HG03521 (cell line): ENCODE results near the gene RPS6KA5.
"Not testable (repeated sequence)": the region's sequence is repeated elsewhere in the genome, so short reads cannot be mapped to it uniquely, and the experiment has no call there.

Source experiments
- ATAC-seq: cut with Tn5 transposase; IDR thresholded peaks from one replicate; pipeline ENCODE4 v1.9.1; 2021; ENCODE audit warnings: mild to moderate bottlenecking, moderate library complexity; ENCODE audit not compliant: unreplicated experiment

RPS6KA5 gene

GRCh38 chr14:90990141-90990540 lies 70.3 kb downstream of the RPS6KA5 start:
- no peak for ATAC-seq

GRCh38 chr14:90987140-90987539 lies 73.3 kb downstream of the RPS6KA5 start:
- no peak for ATAC-seq

- no peak for ATAC-seq
Observed at GRCh38 chr14:90986510-90986909, 73.9 kb downstream of the RPS6KA5 start.

GRCh38 chr14:90985601-90986242 lies 74.7 kb downstream of the RPS6KA5 start:
- peak; percentile 78 for ATAC-seq

GRCh38 chr14:90983560-90983959 lies 76.9 kb downstream of the RPS6KA5 start:
- ATAC-seq = no peak

- ATAC-seq = no peak
Observed at GRCh38 chr14:90981636-90982035, 78.8 kb downstream of the RPS6KA5 start.

- ATAC-seq = not testable (repeated sequence)
Observed at GRCh38 chr14:90980636-90981035, 79.8 kb downstream of the RPS6KA5 start.

- no peak for ATAC-seq
Observed at GRCh38 chr14:90979515-90979914, 80.9 kb downstream of the RPS6KA5 start.

GRCh38 chr14:90976101-90976500 lies 84.3 kb downstream of the RPS6KA5 start:
- ATAC-seq = no peak

- ATAC-seq = no peak
Observed at GRCh38 chr14:90971687-90972086, 88.8 kb downstream of the RPS6KA5 start.

- ATAC-seq = no peak
Observed at GRCh38 chr14:90970167-90970600, 90.3 kb downstream of the RPS6KA5 start.

GRCh38 chr14:90969531-90970166 lies 90.8 kb downstream of the RPS6KA5 start:
- ATAC-seq = no peak

GRCh38 chr14:90968025-90968424 lies 92.4 kb downstream of the RPS6KA5 start:
- ATAC-seq = no peak

GRCh38 chr14:90966493-90966892 lies 93.9 kb downstream of the RPS6KA5 start:
- ATAC-seq = no peak

- ATAC-seq = no peak
Observed at GRCh38 chr14:90965765-90966164, 94.7 kb downstream of the RPS6KA5 start.

- ATAC-seq = no peak
Observed at GRCh38 chr14:90963343-90963742, 97.1 kb downstream of the RPS6KA5 start.

- ATAC-seq = no peak
Observed at GRCh38 chr14:90962505-90963109, 97.8 kb downstream of the RPS6KA5 start.

- no peak for ATAC-seq
Observed at GRCh38 chr14:90960818-90961217, 99.6 kb downstream of the RPS6KA5 start.

- no peak for ATAC-seq
Observed at GRCh38 chr14:90959344-90959743, 101.1 kb downstream of the RPS6KA5 start.

GRCh38 chr14:90956273-90956672 lies 104.2 kb downstream of the RPS6KA5 start:
- no peak for ATAC-seq

- ATAC-seq = not testable (repeated sequence)
Observed at GRCh38 chr14:90953643-90954042, 106.8 kb downstream of the RPS6KA5 start.

GRCh38 chr14:90943367-90943766 lies 117.1 kb downstream of the RPS6KA5 start:
- no peak for ATAC-seq
